H9 (cell line): Measurements from ENCODE around the gene SGMS2. TPM values are rescaled to one million over a fixed set of nuclear protein-coding genes. Genes with fewer than 3 reads are reported as not detected.

Source experiments
- DNase-seq: peaks from one replicate; pipeline ENCODE4 v3.0.0-alpha.2; 2017
- H2AFZ ChIP-seq: one replicate; pipeline ENCODE4 v1.6.1; 2013; ENCODE audit warnings: mild to moderate bottlenecking, low read length, control low read depth, moderate library complexity
- H2AK5ac ChIP-seq: 2 replicates; pipeline ENCODE4 v1.6.1; 2013; ENCODE audit warnings: low read length, control low read depth, mixed read lengths; ENCODE audit not compliant: insufficient read length
- H2BK120ac ChIP-seq: one replicate; pipeline ENCODE4 v1.6.1; 2013; ENCODE audit warnings: low read depth, mild to moderate bottlenecking, low read length, control low read depth, inconsistent platforms; ENCODE audit not compliant: poor library complexity, severe bottlenecking
- H2BK12ac ChIP-seq: 2 replicates; pipeline ENCODE4 v1.6.1; 2013; ENCODE audit warnings: low read length, control low read depth, mixed read lengths, low read depth; ENCODE audit not compliant: insufficient read length
- H2BK15ac ChIP-seq: 2 replicates; pipeline ENCODE4 v1.6.1; 2013; ENCODE audit warnings: low read depth, low read length, control low read depth
- H2BK20ac ChIP-seq: one replicate; pipeline ENCODE4 v1.6.1; 2013; ENCODE audit warnings: low read depth, mild to moderate bottlenecking, low read length, control low read depth, inconsistent platforms; ENCODE audit not compliant: poor library complexity, severe bottlenecking
- H2BK5ac ChIP-seq: 2 replicates; pipeline ENCODE4 v1.6.1; 2013; ENCODE audit warnings: low read length, control low read depth, mixed read lengths; ENCODE audit not compliant: insufficient read length
- H3K14ac ChIP-seq: 2 replicates; pipeline ENCODE4 v1.6.1; 2013; ENCODE audit warnings: low read length, control low read depth; ENCODE audit not compliant: insufficient read depth
- H3K18ac ChIP-seq: 2 replicates; pipeline ENCODE4 v1.6.1; 2013; ENCODE audit warnings: low read depth, mild to moderate bottlenecking, mixed read lengths, low read length, control low read depth; ENCODE audit not compliant: insufficient read length
- H3K23ac ChIP-seq: 2 replicates; pipeline ENCODE4 v1.6.1; 2013; ENCODE audit warnings: low read length, control low read depth, mixed read lengths, low read depth; ENCODE audit not compliant: insufficient read length
- H3K23me2 ChIP-seq: 2 replicates; pipeline ENCODE4 v1.6.1; 2013; ENCODE audit warnings: low read depth, mild to moderate bottlenecking, mixed read lengths, low read length, control low read depth; ENCODE audit not compliant: insufficient read length, poor library complexity, severe bottlenecking
- H3K27ac ChIP-seq: 2 replicates; pipeline ENCODE4 v1.5.1; 2013; ENCODE audit warnings: low read length, control low read depth, mixed read lengths, low read depth; ENCODE audit not compliant: insufficient read length
- H3K27me3 ChIP-seq: 2 replicates; pipeline ENCODE4 v1.6.1; 2013; ENCODE audit warnings: low read length, control low read depth, inconsistent platforms; ENCODE audit not compliant: insufficient read depth
- H3K4ac ChIP-seq: 2 replicates; pipeline ENCODE4 v1.6.1; 2013; ENCODE audit warnings: low read depth, mild to moderate bottlenecking, control low read depth, inconsistent platforms, low read length, moderate library complexity
- H3K4me1 ChIP-seq: 2 replicates; pipeline ENCODE4 v1.6.1; 2013; ENCODE audit warnings: low read length, control low read depth, inconsistent platforms; ENCODE audit not compliant: insufficient read depth
- H3K4me2 ChIP-seq: 2 replicates; pipeline ENCODE4 v1.6.1; 2013; ENCODE audit warnings: low read length, control low read depth, mixed read lengths; ENCODE audit not compliant: insufficient read length, insufficient read depth
- H3K56ac ChIP-seq: 2 replicates; pipeline ENCODE4 v1.6.1; 2013; ENCODE audit warnings: low read depth, mild to moderate bottlenecking, mixed read lengths, low read length, control low read depth; ENCODE audit not compliant: insufficient read length
- H3K79me1 ChIP-seq: 2 replicates; pipeline ENCODE4 v1.6.1; 2013; ENCODE audit warnings: low read depth, mild to moderate bottlenecking, moderate library complexity, low read length, control low read depth, inconsistent platforms; ENCODE audit not compliant: insufficient read depth, poor library complexity, severe bottlenecking
- H3K79me2 ChIP-seq: 2 replicates; pipeline ENCODE4 v1.6.1; 2013; ENCODE audit warnings: low read length, control low read depth, inconsistent platforms; ENCODE audit not compliant: insufficient read depth
- H3K9ac ChIP-seq: 2 replicates; pipeline ENCODE4 v1.6.1; 2013; ENCODE audit warnings: low read length, control low read depth, mixed read lengths; ENCODE audit not compliant: insufficient read length; ENCODE audit errors: extremely low read depth
- H3K9me3 ChIP-seq: one replicate; pipeline ENCODE4 v1.6.1; 2013; ENCODE audit warnings: low read depth, low read length, inconsistent platforms; ENCODE audit not compliant: control insufficient read depth
- H3T11ph ChIP-seq: one replicate; pipeline ENCODE4 v1.6.1; 2013; ENCODE audit warnings: mild to moderate bottlenecking, low read length, control low read depth, inconsistent platforms
- H4K20me1 ChIP-seq: one replicate; pipeline ENCODE4 v1.6.1; 2013; ENCODE audit not compliant: control insufficient read depth, insufficient read length, insufficient read depth
- H4K5ac ChIP-seq: 2 replicates; pipeline ENCODE4 v1.6.1; 2013; ENCODE audit warnings: low read depth, mild to moderate bottlenecking, mixed read lengths, low read length, control low read depth; ENCODE audit not compliant: insufficient read length
- H4K8ac ChIP-seq: replicated peaks from 2 replicates; pipeline ENCODE4 v1.6.1; 2013; ENCODE audit warnings: low read length, control low read depth, mixed read lengths, low read depth; ENCODE audit not compliant: insufficient read length
- H4K91ac ChIP-seq: 2 replicates; pipeline ENCODE4 v1.6.1; 2013; ENCODE audit warnings: low read depth, mild to moderate bottlenecking, moderate library complexity, mixed read lengths, low read length, control low read depth; ENCODE audit not compliant: insufficient read length
- H3K27ac Mint-ChIP-seq, 3 experiments: 2 replicates in 2 of 3; 3 replicates in 1 of 3; pipeline ENCODE4 v1.8.0; 2020 to 2021; ENCODE audit warnings: mixed read lengths in 3 of 3, mild to moderate bottlenecking in 1 of 3, moderate library complexity in 1 of 3
- H3K27me3 Mint-ChIP-seq: 2 replicates; pipeline ENCODE4 v1.8.0; 2021; ENCODE audit warnings: low read depth, mild to moderate bottlenecking, moderate library complexity, mixed read lengths
- H3K36me3 Mint-ChIP-seq, 3 experiments: 2 replicates in 2 of 3; 3 replicates in 1 of 3; pipeline ENCODE4 v1.8.0; 2020 to 2021; ENCODE audit warnings: low read depth in 3 of 3, mixed read lengths in 3 of 3; ENCODE audit not compliant: insufficient read depth in 1 of 3
- H3K4me1 Mint-ChIP-seq, 2 experiments: 2 replicates each; pipeline ENCODE4 v1.8.0; 2020; ENCODE audit warnings: mixed read lengths in 2 of 2
- H3K4me3 Mint-ChIP-seq, 2 experiments: 2 replicates in 1 of 2; 3 replicates in 1 of 2; pipeline ENCODE4 v1.8.0; 2020 to 2021; ENCODE audit warnings: mild to moderate bottlenecking in 2 of 2, mixed read lengths in 2 of 2, moderate library complexity in 1 of 2
- H3K9me3 Mint-ChIP-seq, 2 experiments: 2 replicates in 1 of 2; 3 replicates in 1 of 2; pipeline ENCODE4 v1.8.0; 2020; ENCODE audit warnings: mild to moderate bottlenecking in 2 of 2, mixed read lengths in 2 of 2, moderate library complexity in 1 of 2
- CTCF ChIP-seq: fragments of 200-600 bp; sonication (generic); conservative IDR thresholded peaks from 3 replicates; pipeline ENCODE4 v1.8.0; 2021; ENCODE audit warnings: antibody characterized with exemption, mild to moderate bottlenecking
- WGBS: extraction: QIAGEN DNeasy Blood & Tissue Kit; methylation state at CpG from one replicate; pipeline ENCODE4 v1.1.7; 2013; ENCODE audit warnings: missing lambda C conversion rate, low lambda C conversion rate, mixed read lengths; ENCODE audit not compliant: insufficient read length; ENCODE audit errors: extremely low coverage; 5-methylcytosine and 5-hydroxymethylcytosine counted together
- total RNA-seq: library from RNA; stranded (reverse); gene quantifications from 2 replicates; pipeline ENCODE4 v1.2.1, GENCODE V29; 2021

The SGMS2 gene
- total RNA-seq, 1 experiment from 2014 or later, result 9.7 TPM

GRCh38 chr4:107831140-107831539 is 6.4 kb downstream of the SGMS2 start:
- H3K4me1 Mint-ChIP-seq, result peaks cover 25 to 28% of the 10 kb centered on the region in 2 experiments
- Histone ChIP-seq H3K4me1 (no peaks in the 10 kb centered on the region; the same call in 1 of the 2 replicates), H4K5ac (no peak overlapping the region), H2AFZ (no peak overlapping the region), H3K27ac (no peak overlapping the region), H2BK120ac (no peak overlapping the region), H3T11ph (no peak overlapping the region), H3K23me2 (no peaks in the 10 kb centered on the region), H3K9me3 (no peaks in the 10 kb centered on the region), H3K4ac (no peak overlapping the region), H3K9ac (no peak overlapping the region), H3K27me3 (peaks cover 10% of the 10 kb centered on the region), H3K23ac (no peak overlapping the region), H3K4me2 (no peak overlapping the region), H2BK12ac (no peak overlapping the region), H3K14ac (no peak overlapping the region), H2BK5ac (no peak overlapping the region), H2AK5ac (no peak overlapping the region), H4K91ac (no peak overlapping the region), H3K79me1 (no peaks in the 10 kb centered on the region), H2BK20ac (no peak overlapping the region), H4K8ac (no peak overlapping the region), H2BK15ac (no peak overlapping the region), H4K20me1 (no peaks in the 10 kb centered on the region), H3K18ac (no peak overlapping the region), H3K79me2 (no peaks in the 10 kb centered on the region), H3K56ac (no peak overlapping the region)
- H3K36me3 Mint-ChIP-seq, result peaks cover 3 to 13% (median 7%) of the 10 kb centered on the region in 3 experiments
- H3K27ac Mint-ChIP-seq, result no peak overlapping the region
- peaks cover 55% of the 10 kb centered on the region for H3K27me3 Mint-ChIP-seq
- peaks cover 2 to 4% of the 10 kb centered on the region in 2 experiments; a peak in 4 of 5 replicates for H3K9me3 Mint-ChIP-seq
- no CpG with 5 or more reads among the region's 4 CpGs for WGBS
- TF ChIP-seq CTCF, result no peak
- no peak overlapping the region for H3K4me3 Mint-ChIP-seq
- DNase-seq, result no peak
